Peyer's patch (tissue), 4 donors: ENCODE data around the gene FBXO42. TPM values are rescaled to one million over a fixed set of nuclear protein-coding genes. Genes with fewer than 3 reads are reported as not detected.
A peak's percentile ranks its signal among the peaks of the same experiment; 100 is the strongest.

ENCODE experiments used
- DNase-seq, 3 donors: peaks; one replicate each; pipeline ENCODE4 v3.0.0-alpha.2; 2017 to 2019
- H3K27ac ChIP-seq, 4 donors: fragments of 200-600 bp; sonication (generic); one replicate each; pipeline ENCODE4 v1.5.1; 2016 to 2019
- H3K27me3 ChIP-seq, 2 donors: fragments of 200-600 bp; sonication (generic); one replicate each; pipeline ENCODE4 v1.5.1; 2019
- H3K36me3 ChIP-seq, 3 donors: fragments of 200-600 bp; sonication (generic); one replicate each; pipeline ENCODE4 v1.5.1; 2016 to 2019
- H3K4me1 ChIP-seq, 4 donors: fragments of 200-600 bp; sonication (generic); one replicate each; pipeline ENCODE4 v1.5.1; 2016 to 2019
- H3K4me3 ChIP-seq, 4 donors: fragments of 200-600 bp; sonication (generic); 1 replicate in 3 of 4; 2 replicates in 1 of 4; pipeline ENCODE4 v1.5.1; 2016 to 2019; ENCODE audit warnings: mild to moderate bottlenecking in 1 of 4
- H3K9me3 ChIP-seq, 4 donors: fragments of 200-600 bp; sonication (generic); one replicate each; pipeline ENCODE4 v1.5.1; 2016 to 2019; ENCODE audit warnings: mild to moderate bottlenecking in 1 of 4
- POLR2A ChIP-seq, 2 donors: fragments of 450-650 bp; IDR thresholded peaks; one replicate each; pipeline ENCODE4 v1.5.1; 2017; ENCODE audit warnings: antibody characterized with exemption in 2 of 2, mild to moderate bottlenecking in 2 of 2, moderate library complexity in 2 of 2
- total RNA-seq, 4 donors: library from RNA; depleted of rRNA; stranded (reverse); fragments of >200 nt; gene quantifications; one replicate each; pipeline ENCODE4 v1.1.0, GENCODE V29; 2016
- TF ChIP-seq, protein P1 (sequence below), 6 experiments: fragments of 450-650 bp in 4 of 6; fragments of 200-600 bp in 2 of 6; sonication (generic) in 1 of 6; IDR thresholded peaks; one replicate each; pipeline ENCODE4 v1.5.1; 2017 to 2019; ENCODE audit warnings: antibody characterized with exemption in 6 of 6, mild to moderate bottlenecking in 3 of 6, moderate library complexity in 1 of 6

The FBXO42 gene
- total RNA-seq, 4 donors from 2014 or later: 15.7 to 29.4 (median 24.5) TPM

DNA sequence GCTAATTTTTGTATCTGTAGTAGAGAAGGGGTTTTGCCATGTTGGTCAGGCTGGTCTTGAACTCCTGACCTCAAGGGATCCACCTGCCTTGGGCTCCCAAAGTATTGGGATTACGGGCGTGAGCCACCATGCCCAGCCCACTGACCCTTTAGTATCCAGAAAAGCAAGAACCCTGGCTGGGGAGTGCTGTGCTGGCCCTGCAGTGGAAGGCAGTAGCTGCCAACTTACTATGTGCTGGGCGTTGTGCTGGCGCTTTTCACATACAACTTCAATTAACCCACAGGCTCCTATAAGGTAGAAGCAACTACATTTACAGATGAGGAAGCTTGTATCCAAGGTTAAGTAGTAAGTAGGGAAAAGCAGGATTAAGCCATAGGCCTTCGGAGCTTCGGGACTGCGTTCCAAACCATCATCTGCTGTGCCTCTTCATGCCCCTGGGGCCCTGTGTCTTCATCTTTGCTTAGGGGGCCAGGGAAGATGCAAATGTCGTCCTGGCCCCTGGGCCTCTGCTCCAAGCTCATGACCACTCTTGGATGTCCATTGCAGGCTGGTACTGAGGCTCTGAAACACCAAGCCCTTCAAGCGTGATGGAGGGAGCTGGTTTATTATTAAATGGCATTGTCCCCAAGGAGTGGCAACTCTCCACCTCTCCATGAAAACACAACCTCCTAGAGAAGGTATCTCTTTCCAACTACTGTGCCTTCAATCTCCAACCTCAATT is 106.6 kb downstream of the FBXO42 start:
- no peaks in the 10 kb centered on the region for H3K27me3 ChIP-seq
- H3K27ac ChIP-seq: no peak overlapping the region
- H3K36me3 ChIP-seq: peaks cover 0 to 11% (median 0%) of the 10 kb centered on the region in 3 donors
- peak in 2 of 3 donors; percentile 6 to 36 for DNase-seq
- H3K4me1 ChIP-seq: peaks cover 0 to 34% (median 2%) of the 10 kb centered on the region in 4 donors
- H3K9me3 ChIP-seq: no peaks in the 10 kb centered on the region
- TF ChIP-seq, protein P1, sequence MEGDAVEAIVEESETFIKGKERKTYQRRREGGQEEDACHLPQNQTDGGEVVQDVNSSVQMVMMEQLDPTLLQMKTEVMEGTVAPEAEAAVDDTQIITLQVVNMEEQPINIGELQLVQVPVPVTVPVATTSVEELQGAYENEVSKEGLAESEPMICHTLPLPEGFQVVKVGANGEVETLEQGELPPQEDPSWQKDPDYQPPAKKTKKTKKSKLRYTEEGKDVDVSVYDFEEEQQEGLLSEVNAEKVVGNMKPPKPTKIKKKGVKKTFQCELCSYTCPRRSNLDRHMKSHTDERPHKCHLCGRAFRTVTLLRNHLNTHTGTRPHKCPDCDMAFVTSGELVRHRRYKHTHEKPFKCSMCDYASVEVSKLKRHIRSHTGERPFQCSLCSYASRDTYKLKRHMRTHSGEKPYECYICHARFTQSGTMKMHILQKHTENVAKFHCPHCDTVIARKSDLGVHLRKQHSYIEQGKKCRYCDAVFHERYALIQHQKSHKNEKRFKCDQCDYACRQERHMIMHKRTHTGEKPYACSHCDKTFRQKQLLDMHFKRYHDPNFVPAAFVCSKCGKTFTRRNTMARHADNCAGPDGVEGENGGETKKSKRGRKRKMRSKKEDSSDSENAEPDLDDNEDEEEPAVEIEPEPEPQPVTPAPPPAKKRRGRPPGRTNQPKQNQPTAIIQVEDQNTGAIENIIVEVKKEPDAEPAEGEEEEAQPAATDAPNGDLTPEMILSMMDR (IDR thresholded peaks at IDR 0.05): no peak
- TF ChIP-seq POLR2A (IDR thresholded peaks at IDR 0.05): no peak
- no peak overlapping the region for H3K4me3 ChIP-seq

- Histone ChIP-seq H3K4me1 (peaks cover 0 to 28% (median 2%) of the 10 kb centered on the region in 4 donors), H3K9me3 (no peaks in the 10 kb centered on the region), H3K4me3 (no peak overlapping the region), H3K36me3 (peaks cover 0 to 8% (median 0%) of the 10 kb centered on the region in 3 donors), H3K27me3 (no peaks in the 10 kb centered on the region), H3K27ac (no peak overlapping the region)
- TF ChIP-seq, protein P1 (IDR thresholded peaks at IDR 0.05): no peak
- TF ChIP-seq POLR2A (IDR thresholded peaks at IDR 0.05): no peak
- peak in 2 of 3 donors; percentile 4 to 29 for DNase-seq
Observed at GRCh38 chr1:16244650-16245285, 107.5 kb downstream of the FBXO42 start.

DNA sequence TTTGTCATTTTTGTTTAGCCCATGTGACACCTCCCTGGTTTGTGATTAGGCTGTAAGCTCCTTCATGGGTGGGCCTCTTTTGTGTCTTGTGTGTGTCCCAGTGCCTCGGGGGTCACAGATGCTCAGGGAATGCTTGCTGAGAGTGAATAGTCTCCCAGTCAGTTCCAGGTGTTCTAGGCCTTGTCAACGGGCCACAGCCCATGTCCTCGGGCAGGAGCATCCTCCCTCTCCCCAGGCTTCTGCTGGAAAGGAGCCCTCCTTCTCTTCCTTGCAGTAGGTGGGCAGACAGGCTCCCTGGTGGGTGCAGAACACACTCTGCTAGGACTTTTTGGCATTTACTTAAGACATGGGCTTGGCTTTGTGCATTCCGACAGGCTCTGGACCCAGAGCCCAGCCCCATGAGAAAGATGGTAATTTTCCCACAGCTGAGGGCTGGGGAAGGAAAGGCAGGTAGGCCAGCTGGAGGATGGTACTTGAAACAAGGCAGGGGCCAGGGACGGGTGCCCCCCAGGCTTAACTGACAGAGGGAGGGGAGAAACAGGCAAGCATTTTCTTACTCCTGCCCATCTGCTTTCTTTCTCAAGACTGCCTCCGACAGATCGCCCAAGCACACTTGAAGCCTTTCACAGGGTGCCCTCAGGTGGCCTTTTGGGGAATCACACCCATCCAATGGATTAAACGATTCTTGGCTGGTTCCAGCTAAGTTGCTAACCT is 108.2 kb downstream of the FBXO42 start:
- peak; percentile 76 to 93 (median 76) for DNase-seq
- Histone ChIP-seq H3K4me1 (peaks cover 0 to 21% (median 0%) of the 10 kb centered on the region in 4 donors), H3K9me3 (no peaks in the 10 kb centered on the region), H3K36me3 (peaks cover 0 to 8% (median 0%) of the 10 kb centered on the region in 3 donors), H3K27ac (no peak overlapping the region), H3K27me3 (no peaks in the 10 kb centered on the region), H3K4me3 (no peak overlapping the region)
- TF ChIP-seq POLR2A (IDR thresholded peaks at IDR 0.05): no peak
- TF ChIP-seq, protein P1 (IDR thresholded peaks at IDR 0.05): peak; percentile 66 to 95 (median 92)

- TF ChIP-seq POLR2A (IDR thresholded peaks at IDR 0.05): no peak
- TF ChIP-seq, protein P1 (IDR thresholded peaks at IDR 0.05): no peak
- H3K9me3 ChIP-seq: no peaks in the 10 kb centered on the region
- H3K27ac ChIP-seq: no peak overlapping the region
- peaks cover 0 to 8% (median 0%) of the 10 kb centered on the region in 3 donors for H3K36me3 ChIP-seq
- no peaks in the 10 kb centered on the region for H3K27me3 ChIP-seq
- DNase-seq: no peak
- H3K4me3 ChIP-seq: no peak overlapping the region
- H3K4me1 ChIP-seq: peaks cover 0 to 12% (median 0%) of the 10 kb centered on the region in 4 donors
Observed at GRCh38 chr1:16243215-16243610, 109.1 kb downstream of the FBXO42 start.

- TF ChIP-seq POLR2A (IDR thresholded peaks at IDR 0.05): no peak
- TF ChIP-seq, protein P1 (IDR thresholded peaks at IDR 0.05): no peak
- Histone ChIP-seq H3K4me3 (no peak overlapping the region), H3K27me3 (no peaks in the 10 kb centered on the region), H3K36me3 (peaks cover 0 to 8% (median 0%) of the 10 kb centered on the region in 3 donors), H3K4me1 (peaks cover 0 to 9% (median under 1%) of the 10 kb centered on the region in 4 donors), H3K9me3 (no peaks in the 10 kb centered on the region), H3K27ac (no peak overlapping the region)
- peak in 1 of 3 donors; percentile 42 for DNase-seq
Observed at GRCh38 chr1:16242556-16243214, 109.6 kb downstream of the FBXO42 start.
